Esophagus muscularis mucosa (tissue), 3 donors: ENCODE data around the gene CNOT11.

Experiments
- EP300 ChIP-seq: sonication (generic); formaldehyde crosslinking; IDR thresholded peaks from one replicate; pipeline ENCODE4 v1.6.1; 2017; ENCODE audit warnings: antibody characterized with exemption
- TF ChIP-seq, protein P1 (sequence below), 3 experiments: fragments of 200-600 bp in 2 of 3; fragments of 450-650 bp in 1 of 3; sonication (generic) in 2 of 3; IDR thresholded peaks; one replicate each; pipeline ENCODE4 v1.5.1; 2017 to 2019; ENCODE audit warnings: antibody characterized with exemption in 3 of 3, mild to moderate bottlenecking in 2 of 3, moderate library complexity in 1 of 3

DNA sequence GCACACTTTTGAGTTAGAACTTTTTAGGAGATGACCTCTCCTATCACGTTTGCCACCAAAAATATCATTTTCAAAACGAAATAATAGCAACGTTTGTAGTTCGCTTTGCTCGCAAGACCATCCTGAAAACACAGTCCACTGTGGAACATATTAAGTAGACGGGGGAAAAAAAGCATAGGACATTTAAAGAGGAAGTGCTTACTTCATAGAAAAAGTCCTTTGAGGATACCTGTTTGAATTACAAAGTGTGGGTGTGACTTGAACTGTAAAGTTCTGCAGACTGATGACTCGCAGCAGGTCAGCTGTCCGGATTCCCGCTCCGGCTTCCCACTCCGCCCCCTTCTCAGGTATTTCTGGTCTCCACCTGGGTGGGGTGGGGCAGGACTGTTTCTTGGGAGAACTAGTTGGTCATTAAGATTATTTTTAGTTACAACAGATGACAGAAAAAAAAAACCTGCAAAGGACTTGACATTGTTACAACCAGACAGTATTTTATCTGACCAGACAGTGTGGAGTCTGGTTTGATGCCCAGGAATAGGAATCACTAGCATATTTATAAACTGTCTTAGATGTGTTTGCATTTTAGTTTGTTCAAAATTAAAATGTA, 13.3 kb downstream of the CNOT11 start:
- TF ChIP-seq, protein P1, sequence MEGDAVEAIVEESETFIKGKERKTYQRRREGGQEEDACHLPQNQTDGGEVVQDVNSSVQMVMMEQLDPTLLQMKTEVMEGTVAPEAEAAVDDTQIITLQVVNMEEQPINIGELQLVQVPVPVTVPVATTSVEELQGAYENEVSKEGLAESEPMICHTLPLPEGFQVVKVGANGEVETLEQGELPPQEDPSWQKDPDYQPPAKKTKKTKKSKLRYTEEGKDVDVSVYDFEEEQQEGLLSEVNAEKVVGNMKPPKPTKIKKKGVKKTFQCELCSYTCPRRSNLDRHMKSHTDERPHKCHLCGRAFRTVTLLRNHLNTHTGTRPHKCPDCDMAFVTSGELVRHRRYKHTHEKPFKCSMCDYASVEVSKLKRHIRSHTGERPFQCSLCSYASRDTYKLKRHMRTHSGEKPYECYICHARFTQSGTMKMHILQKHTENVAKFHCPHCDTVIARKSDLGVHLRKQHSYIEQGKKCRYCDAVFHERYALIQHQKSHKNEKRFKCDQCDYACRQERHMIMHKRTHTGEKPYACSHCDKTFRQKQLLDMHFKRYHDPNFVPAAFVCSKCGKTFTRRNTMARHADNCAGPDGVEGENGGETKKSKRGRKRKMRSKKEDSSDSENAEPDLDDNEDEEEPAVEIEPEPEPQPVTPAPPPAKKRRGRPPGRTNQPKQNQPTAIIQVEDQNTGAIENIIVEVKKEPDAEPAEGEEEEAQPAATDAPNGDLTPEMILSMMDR (IDR thresholded peaks at IDR 0.05) = no peak
- no peak for TF ChIP-seq EP300
